Esophagus muscularis mucosa (tissue), 4 donors: ENCODE data around the gene INSR. TPM values are rescaled to one million over a fixed set of nuclear protein-coding genes. Genes with fewer than 3 reads are reported as not detected.

Source experiments
- DNase-seq: peaks from one replicate; pipeline ENCODE4 v3.0.0-alpha.2; 2017; ENCODE audit errors: extremely low spot score
- H3K27ac ChIP-seq, 4 donors: fragments of 200-600 bp; sonication (generic); replicated peaks in 1 of 4; 1 replicate in 3 of 4; 2 replicates in 1 of 4; pipeline ENCODE4 v1.5.1; 2016 to 2019; ENCODE audit warnings: mild to moderate bottlenecking in 1 of 4
- H3K27me3 ChIP-seq, 4 donors: fragments of 200-600 bp; sonication (generic); one replicate each; pipeline versions ENCODE4 v1.5.1 to v1.6.0; 2016 to 2019
- H3K36me3 ChIP-seq, 4 donors: fragments of 200-600 bp; sonication (generic); one replicate each; pipeline ENCODE4 v1.5.1; 2016 to 2019
- H3K4me1 ChIP-seq, 4 donors: fragments of 200-600 bp; sonication (generic); one replicate each; pipeline ENCODE4 v1.5.1; 2016 to 2019
- H3K4me3 ChIP-seq, 4 donors: fragments of 200-600 bp; sonication (generic); 1 replicate in 2 of 4; 2 replicates in 2 of 4; pipeline ENCODE4 v1.5.1; 2016 to 2019; ENCODE audit warnings: mild to moderate bottlenecking in 4 of 4, moderate library complexity in 1 of 4
- H3K9me3 ChIP-seq, 4 donors: fragments of 200-600 bp; sonication (generic); 1 replicate in 3 of 4; 2 replicates in 1 of 4; pipeline ENCODE4 v1.5.1; 2016 to 2019
- CTCF ChIP-seq, 3 experiments: fragments of 200-600 bp in 2 of 3; fragments of 450-650 bp in 1 of 3; sonication (generic) in 2 of 3; IDR thresholded peaks; one replicate each; pipeline ENCODE4 v1.5.1; 2017 to 2019; ENCODE audit warnings: antibody characterized with exemption in 3 of 3, mild to moderate bottlenecking in 2 of 3, moderate library complexity in 1 of 3
- EP300 ChIP-seq: sonication (generic); formaldehyde crosslinking; IDR thresholded peaks from one replicate; pipeline ENCODE4 v1.6.1; 2017; ENCODE audit warnings: antibody characterized with exemption
- POLR2A ChIP-seq: fragments of 450-650 bp; IDR thresholded peaks from one replicate; pipeline ENCODE4 v1.6.1; 2017; ENCODE audit warnings: antibody characterized with exemption, moderate library complexity, mild to moderate bottlenecking, low read depth
- POLR2AphosphoS5 ChIP-seq, 2 donors: sonication (generic); formaldehyde crosslinking; IDR thresholded peaks; one replicate each; pipeline ENCODE4 v1.6.1; 2017; ENCODE audit warnings: antibody characterized with exemption in 2 of 2
- WGBS: methylation state at CpG from one replicate; pipeline ENCODE4 v1.1.5; 2018; 5-methylcytosine and 5-hydroxymethylcytosine counted together
- intact Hi-C: fragments of 100-400 bp; cut with DNase I; formaldehyde crosslinking; loops from one replicate; pipeline ENCODE4 v1.15.1; 2023
- total RNA-seq, 4 donors: library from RNA; depleted of rRNA; stranded (reverse); fragments of >200 nt; gene quantifications; one replicate each; pipeline versions ENCODE4 v1.1.0 to v1.2.1, GENCODE V29; 2016

The INSR gene
- total RNA-seq, 4 donors from 2014 or later: 72.3 to 143 (median 92.5) TPM

DNA sequence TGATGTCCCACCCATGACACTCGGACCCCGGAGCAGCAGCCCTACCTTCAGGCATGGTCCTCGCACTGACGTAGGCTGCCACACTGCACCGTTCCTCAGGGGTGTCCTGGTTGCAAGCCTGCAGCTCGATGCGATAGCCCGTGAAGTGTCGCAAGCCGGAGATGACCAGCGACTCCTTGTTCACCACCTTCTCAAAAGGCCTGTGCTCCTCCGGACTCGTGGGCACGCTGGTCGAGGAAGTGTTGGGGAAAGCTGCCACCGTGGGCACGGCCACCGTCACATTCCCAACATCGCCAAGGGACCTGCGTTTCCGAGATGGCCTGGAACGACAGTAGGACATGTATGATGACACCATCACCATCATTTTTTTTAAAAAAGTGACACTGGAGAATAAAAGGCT, 151.4 kb downstream of the INSR start:
- H3K27ac ChIP-seq: no peak overlapping the region
- no peak for DNase-seq
- no peak overlapping the region for H3K4me3 ChIP-seq
- peaks cover 0 to 4% (median 0%) of the 10 kb centered on the region in 4 donors for H3K4me1 ChIP-seq
- no peak for TF ChIP-seq POLR2AphosphoS5 (IDR thresholded peaks at IDR 0.05)
- TF ChIP-seq EP300: no peak
- no peak for TF ChIP-seq POLR2A
- no peak for TF ChIP-seq CTCF (IDR thresholded peaks at IDR 0.05)
- intact Hi-C loops: no loop called here
- peaks cover 34 to 66% (median 59%) of the 10 kb centered on the region in 4 donors for H3K36me3 ChIP-seq
- 95% methylated on average over 22 of the region's 22 CpGs for WGBS
- no peaks in the 10 kb centered on the region for H3K27me3 ChIP-seq
- H3K9me3 ChIP-seq: no peaks in the 10 kb centered on the region

DNA sequence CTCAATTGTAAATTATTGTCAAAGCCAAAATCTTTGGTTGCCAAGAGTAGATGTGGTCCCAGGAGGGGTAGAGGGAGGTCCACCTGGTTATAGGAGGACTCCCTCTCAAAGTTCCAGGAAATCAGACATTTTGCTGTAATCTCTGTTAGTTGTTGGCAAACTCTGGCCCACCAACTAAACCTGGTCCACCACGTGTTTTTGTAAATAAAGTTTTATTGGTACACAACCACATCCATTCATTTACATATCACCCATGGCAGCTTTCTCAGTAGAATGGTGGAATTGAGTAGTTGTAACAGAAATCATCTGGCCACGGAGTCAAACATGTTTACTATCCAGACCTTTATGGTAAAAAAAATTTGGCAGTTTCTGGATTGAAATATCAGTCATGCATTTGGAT, 154.1 kb downstream of the INSR start:
- no peaks in the 10 kb centered on the region for H3K4me1 ChIP-seq
- no peak for TF ChIP-seq CTCF (IDR thresholded peaks at IDR 0.05)
- no peak for TF ChIP-seq EP300
- TF ChIP-seq POLR2A: no peak
- TF ChIP-seq POLR2AphosphoS5 (IDR thresholded peaks at IDR 0.05): no peak
- peaks cover 42 to 76% (median 69%) of the 10 kb centered on the region in 4 donors for H3K36me3 ChIP-seq
- no peaks in the 10 kb centered on the region for H3K9me3 ChIP-seq
- H3K27ac ChIP-seq: no peak overlapping the region
- H3K4me3 ChIP-seq: no peak overlapping the region
- intact Hi-C loops: no loop called here
- DNase-seq: no peak
- 93% methylated on average over 2 of the region's 2 CpGs for WGBS
- H3K27me3 ChIP-seq: no peaks in the 10 kb centered on the region

DNA sequence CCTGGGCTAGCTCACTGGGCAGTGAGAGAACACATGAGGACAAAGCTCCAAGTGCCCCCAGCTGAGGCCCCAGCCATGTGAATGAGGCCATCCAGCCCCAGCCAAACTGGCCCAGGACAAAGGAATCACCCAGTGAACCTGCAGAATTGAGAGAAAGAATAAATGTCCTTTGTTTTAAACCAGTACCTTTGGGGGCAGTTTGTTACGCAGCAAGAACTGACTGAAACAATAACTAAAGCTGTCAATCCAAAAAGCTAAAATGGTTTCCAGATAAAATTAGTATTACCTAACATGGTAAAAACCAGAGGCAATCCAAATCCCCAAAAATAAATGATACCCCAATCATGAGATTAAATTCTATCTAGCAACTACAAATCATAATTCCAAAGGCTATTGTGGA, 155.1 kb downstream of the INSR start:
- Histone ChIP-seq H3K36me3 (peaks cover 42 to 79% (median 69%) of the 10 kb centered on the region in 4 donors), H3K27ac (no peak overlapping the region), H3K27me3 (no peaks in the 10 kb centered on the region), H3K4me3 (no peak overlapping the region), H3K9me3 (no peaks in the 10 kb centered on the region), H3K4me1 (peaks cover 0 to 7% (median 3%) of the 10 kb centered on the region in 4 donors)
- TF ChIP-seq POLR2AphosphoS5 (IDR thresholded peaks at IDR 0.05) (no peak), CTCF (IDR thresholded peaks at IDR 0.05) (no peak), EP300 (no peak), POLR2A (no peak)
- WGBS: 100% methylated on average over 1 of the region's 1 CpG
- intact Hi-C loops: no loop called here
- DNase-seq: no peak

DNA sequence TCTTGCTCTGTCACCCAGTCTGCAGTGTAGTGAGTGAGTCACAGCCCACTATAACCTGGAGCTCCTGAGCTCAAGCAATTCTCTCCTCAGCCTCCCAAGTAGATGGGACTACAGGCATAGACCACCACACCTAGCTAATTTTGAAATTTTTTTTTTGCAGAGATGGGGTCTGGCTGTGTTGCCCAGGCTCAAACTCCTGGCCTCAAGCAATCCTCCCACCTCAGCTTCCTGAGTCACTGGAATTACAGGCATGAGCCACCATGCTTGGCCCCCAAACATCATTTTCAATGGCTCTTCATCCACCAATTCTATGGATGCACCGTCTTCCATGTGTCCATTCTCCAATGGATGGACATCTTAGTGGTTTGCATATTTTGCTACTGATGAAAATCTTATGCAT, 155.8 kb downstream of the INSR start:
- no peak overlapping the region for H3K4me3 ChIP-seq
- WGBS: 95% methylated on average over 1 of the region's 1 CpG
- peaks cover 0 to 9% (median 3%) of the 10 kb centered on the region in 4 donors for H3K4me1 ChIP-seq
- no peaks in the 10 kb centered on the region for H3K9me3 ChIP-seq
- TF ChIP-seq POLR2A (no peak), POLR2AphosphoS5 (IDR thresholded peaks at IDR 0.05) (no peak), CTCF (IDR thresholded peaks at IDR 0.05) (no peak)
- H3K27me3 ChIP-seq: no peaks in the 10 kb centered on the region
- no peak overlapping the region for H3K27ac ChIP-seq
- intact Hi-C loops: no loop called here
- DNase-seq: no peak
- peaks cover 42 to 81% (median 67%) of the 10 kb centered on the region in 4 donors for H3K36me3 ChIP-seq

- DNase-seq: no peak
- TF ChIP-seq POLR2AphosphoS5 (IDR thresholded peaks at IDR 0.05) (no peak), EP300 (no peak), CTCF (IDR thresholded peaks at IDR 0.05) (no peak), POLR2A (no peak)
- Histone ChIP-seq H3K4me1 (peaks cover 0 to 9% (median 3%) of the 10 kb centered on the region in 4 donors), H3K27me3 (no peaks in the 10 kb centered on the region), H3K4me3 (no peak overlapping the region), H3K36me3 (peaks cover 34 to 79% (median 60%) of the 10 kb centered on the region in 4 donors), H3K9me3 (no peaks in the 10 kb centered on the region), H3K27ac (no peak overlapping the region)
- intact Hi-C loops: no loop called here
- 25% methylated on average over 2 of the region's 2 CpGs for WGBS
Measured at GRCh38 chr19:7137120-7137519, 157.1 kb downstream of the INSR start.
